IMR-90 (cell line): Measurements from ENCODE around the gene VAV3. TPM values are rescaled to one million over a fixed set of nuclear protein-coding genes. Genes with fewer than 3 reads are reported as not detected.

Experiments used
- ATAC-seq: fragments of 200-7000 bp; cut with Tn5 transposase; 2 replicates; pipeline ENCODE4 v1.9.1; 2020; ENCODE audit warnings: low read depth, mild to moderate bottlenecking, moderate library complexity
- BruUV-seq: library from RNA; stranded (reverse); fragments of 400-500 nt; replicated peaks from 2 replicates; lab custom pipeline; 2021; lab: Mats Ljungman, UMichigan
- CTCF ChIA-PET: fragments of 300-600 bp; formaldehyde crosslinking; extraction: SDS; loops from one replicate; lab custom pipeline; 2021; ENCODE audit warnings: antibody characterized with exemption; lab: Yijun Ruan, JAX
- POLR2A ChIA-PET: fragments of 300-600 bp; sonication (Branson Sonifier 250); formaldehyde crosslinking; loops from one replicate; lab custom pipeline; 2022; ENCODE audit warnings: antibody characterized with exemption; ENCODE audit not compliant: unreplicated experiment; lab: Charles Lee
- DNase-seq: peaks from one replicate; pipeline ENCODE4 v3.0.0; 2013
- H2AFZ ChIP-seq: replicated peaks from 2 replicates; pipeline ENCODE3; 2013; ENCODE audit warnings: low read length, mild to moderate bottlenecking; ENCODE audit not compliant: poor library complexity
- H2AK5ac ChIP-seq: 2 replicates; pipeline ENCODE4 v1.6.1; 2013; ENCODE audit warnings: low read depth, low read length, inconsistent platforms
- H2AK9ac ChIP-seq: replicated peaks from 2 replicates; pipeline ENCODE3; 2013; ENCODE audit warnings: mild to moderate bottlenecking, low read depth, low read length, moderate library complexity; ENCODE audit not compliant: poor library complexity
- H2BK120ac ChIP-seq: 2 replicates; pipeline ENCODE4 v1.6.1; 2013; ENCODE audit warnings: low read depth, low read length, inconsistent platforms
- H2BK15ac ChIP-seq: 3 replicates; pipeline ENCODE4 v1.6.1; 2013; ENCODE audit warnings: low read depth, low read length, inconsistent platforms
- H2BK20ac ChIP-seq: 2 replicates; pipeline ENCODE4 v1.6.1; 2013; ENCODE audit warnings: low read depth, mild to moderate bottlenecking, inconsistent platforms, low read length, moderate library complexity
- H2BK5ac ChIP-seq: 2 replicates; pipeline ENCODE4 v1.6.1; 2013; ENCODE audit warnings: mild to moderate bottlenecking, low read depth, low read length, inconsistent platforms; ENCODE audit not compliant: poor library complexity, severe bottlenecking
- H3K14ac ChIP-seq: replicated peaks from 2 replicates; pipeline ENCODE4 v1.6.1; 2013; ENCODE audit warnings: low read depth, low read length, inconsistent platforms
- H3K18ac ChIP-seq: 2 replicates; pipeline ENCODE4 v1.6.1; 2013; ENCODE audit warnings: low read depth, low read length, control low read depth
- H3K23ac ChIP-seq: 2 replicates; pipeline ENCODE4 v1.6.1; 2013; ENCODE audit warnings: low read depth, low read length, inconsistent platforms
- H3K27ac ChIP-seq: 2 replicates; pipeline ENCODE4 v1.5.1; 2013; ENCODE audit warnings: mild to moderate bottlenecking, control low read depth, low read length; ENCODE audit not compliant: insufficient read depth
- H3K27me3 ChIP-seq: 2 replicates; pipeline ENCODE4 v1.6.1; 2013; ENCODE audit warnings: low read length; ENCODE audit not compliant: control insufficient read depth, insufficient read depth
- H3K36me3 ChIP-seq: 2 replicates; pipeline ENCODE4 v1.6.1; 2013; ENCODE audit warnings: low read length, mixed read lengths; ENCODE audit not compliant: control insufficient read depth, insufficient read depth
- H3K4ac ChIP-seq: 2 replicates; pipeline ENCODE4 v1.6.1; 2013; ENCODE audit warnings: low read depth, low read length, inconsistent platforms
- H3K4me1 ChIP-seq: 2 replicates; pipeline ENCODE4 v1.6.1; 2013; ENCODE audit warnings: low read length, mixed read lengths; ENCODE audit not compliant: control insufficient read depth, insufficient read depth
- H3K4me2 ChIP-seq: 2 replicates; pipeline ENCODE4 v1.6.1; 2013; ENCODE audit warnings: low read depth, mild to moderate bottlenecking, control low read depth, low read length, moderate library complexity
- H3K4me3 ChIP-seq: 2 replicates; pipeline ENCODE4 v1.5.1; 2013; ENCODE audit warnings: low read depth, mild to moderate bottlenecking, control low read depth, low read length, moderate library complexity; ENCODE audit not compliant: insufficient read depth
- H3K56ac ChIP-seq: 2 replicates; pipeline ENCODE4 v1.6.1; 2013; ENCODE audit warnings: low read length, inconsistent platforms; ENCODE audit not compliant: insufficient read depth; ENCODE audit errors: extremely low read depth
- H3K79me1 ChIP-seq, 2 experiments: 2 replicates each; pipeline ENCODE4 v1.6.1; 2013; ENCODE audit warnings: low read length in 2 of 2, inconsistent platforms in 1 of 2, low read depth in 1 of 2
- H3K9ac ChIP-seq: 2 replicates; pipeline ENCODE4 v1.6.1; 2013; ENCODE audit warnings: low read depth, low read length, control low read depth
- H3K9me1 ChIP-seq: 2 replicates; pipeline ENCODE4 v1.6.1; 2013; ENCODE audit warnings: low read length, inconsistent platforms; ENCODE audit not compliant: insufficient read depth
- H3K9me3 ChIP-seq: 2 replicates; pipeline ENCODE4 v1.6.1; 2013; ENCODE audit warnings: low read length; ENCODE audit not compliant: control insufficient read depth, insufficient read depth
- H4K20me1 ChIP-seq: 2 replicates; pipeline ENCODE4 v1.6.1; 2013; ENCODE audit warnings: low read length, inconsistent platforms; ENCODE audit not compliant: insufficient read depth
- H4K5ac ChIP-seq: 2 replicates; pipeline ENCODE4 v1.6.1; 2013; ENCODE audit warnings: mild to moderate bottlenecking, low read depth, low read length, control low read depth
- H4K8ac ChIP-seq, 2 experiments: 2 replicates each; pipeline ENCODE4 v1.6.1; 2013; ENCODE audit warnings: low read depth in 2 of 2, low read length in 2 of 2, control low read depth in 1 of 2, inconsistent platforms in 1 of 2
- H4K91ac ChIP-seq: 2 replicates; pipeline ENCODE4 v1.6.1; 2013; ENCODE audit warnings: low read depth, low read length, inconsistent platforms; ENCODE audit not compliant: insufficient read depth
- CEBPB ChIP-seq: IDR thresholded peaks from 2 replicates; pipeline ENCODE4 v1.6.1; 2012; ENCODE audit warnings: low read depth, low read length, improper control_type of control experiment
- CHD1 ChIP-seq: IDR thresholded peaks from 2 replicates; pipeline ENCODE4 v1.6.1; 2012; ENCODE audit warnings: low read depth, low read length, improper control_type of control experiment
- CTCF ChIP-seq: conservative IDR thresholded peaks from 2 replicates; pipeline ENCODE4 v1.5.1; 2012; ENCODE audit warnings: mild to moderate bottlenecking, low read depth, low read length, improper control_type of control experiment
- MAZ ChIP-seq: IDR thresholded peaks from 2 replicates; pipeline ENCODE4 v1.6.1; 2012; ENCODE audit warnings: low read depth, mild to moderate bottlenecking, low read length, improper control_type of control experiment, moderate library complexity, borderline replicate concordance
- MXI1 ChIP-seq: IDR thresholded peaks from 2 replicates; pipeline ENCODE4 v1.6.1; 2012; ENCODE audit warnings: low read depth, mild to moderate bottlenecking, low read length, moderate library complexity, borderline replicate concordance
- NFE2L2 ChIP-seq: fragments of 150-350 bp; IDR thresholded peaks from 2 replicates; pipeline ENCODE4 v1.6.1; 2016; ENCODE audit warnings: low read depth, mild to moderate bottlenecking, low read length
- RCOR1 ChIP-seq: IDR thresholded peaks from 2 replicates; pipeline ENCODE4 v1.6.1; 2012; ENCODE audit warnings: mild to moderate bottlenecking, low read length, improper control_type of control experiment; ENCODE audit not compliant: insufficient replicate concordance
- WGBS, 2 experiments: methylation state at CpG; one replicate each; pipeline versions ENCODE4 v1.1.5 to v1.1.7; 2013; ENCODE audit warnings: missing lambda C conversion rate in 2 of 2; ENCODE audit not compliant: insufficient read length in 1 of 2; ENCODE audit errors: extremely low coverage in 2 of 2; 5-methylcytosine and 5-hydroxymethylcytosine counted together
- dilution Hi-C: fragments of 300-500 bp; cut with HindIII; formaldehyde crosslinking; loops from one replicate; pipeline ENCODE4 v1.14.3; 2018; ENCODE audit warnings: low sequenced_read_pairs; ENCODE audit not compliant: unreplicated experiment
- in situ Hi-C: fragments of 300-500 bp; cut with MboI; formaldehyde crosslinking; loops from 3 replicates; pipeline ENCODE4 v1.14.3; 2019; ENCODE audit warnings: low sequenced_read_pairs, inconsistent platforms, mixed read lengths
- intact Hi-C: fragments of 100-400 bp; cut with micrococcal nuclease; formaldehyde crosslinking; loops from 2 replicates; pipeline ENCODE4 v1.10.0; 2022
- polyA plus RNA-seq, 3 experiments: library from polyadenylated mRNA; depleted of rRNA; stranded (reverse); fragments of >200 nt; gene quantifications; 2 replicates each; pipeline ENCODE4 v1.2.3, GENCODE V29; 2012; ENCODE audit warnings: low replicate concordance in 1 of 3
- total RNA-seq: library from RNA; depleted of rRNA; stranded (reverse); fragments of >200 nt; gene quantifications from 2 replicates; pipeline ENCODE4 v1.2.3, GENCODE V29; 2012
- TF ChIP-seq, protein P1 (sequence below): fragments of 150-350 bp; IDR thresholded peaks from 2 replicates; pipeline ENCODE4 v1.6.1; 2016; ENCODE audit warnings: low read depth, mild to moderate bottlenecking, low read length, moderate library complexity, borderline replicate concordance
- TF ChIP-seq, protein P2 (sequence below): fragments of 150-350 bp; IDR thresholded peaks from 2 replicates; pipeline ENCODE4 v1.6.1; 2017; ENCODE audit warnings: mild to moderate bottlenecking, antibody characterized with exemption, low read length, low read depth

Gene VAV3
- total and polyA plus RNA-seq, 2 of the 4 experiments (the other 2 are of a cell fraction), result 0.12 to 0.18 TPM

GRCh38 chr1:107678993-107679392, 286.0 kb downstream of the VAV3 start:
- Histone ChIP-seq H3K23ac (no peak overlapping the region), H4K5ac (no peak overlapping the region), H3K56ac (no peak overlapping the region), H3K4me2 (no peak overlapping the region), H3K4me3 (no peak overlapping the region), H3K14ac (no peak overlapping the region), H2BK5ac (no peak overlapping the region), H3K4me1 (no peaks in the 10 kb centered on the region), H2BK15ac (no peak overlapping the region), H3K9ac (no peak overlapping the region), H2AK9ac (no peak overlapping the region), H2AK5ac (no peak overlapping the region), H2AFZ (no peak overlapping the region), H3K79me1 (no peaks in the 10 kb centered on the region), H3K36me3 (no peaks in the 10 kb centered on the region), H4K20me1 (no peaks in the 10 kb centered on the region), H2BK20ac (no peak overlapping the region), H3K9me3 (no peaks in the 10 kb centered on the region), H3K9me1 (no peaks in the 10 kb centered on the region), H4K91ac (no peak overlapping the region), H3K4ac (no peak overlapping the region), H3K18ac (no peak overlapping the region), H2BK120ac (no peak overlapping the region), H3K27me3 (no peaks in the 10 kb centered on the region), H4K8ac (no peak overlapping the region), H3K27ac (no peak overlapping the region)
- no CpG with 5 or more reads among the region's 2 CpGs for WGBS, 2 experiments
- no TSS peak for BruUV-seq
- TF ChIP-seq RCOR1 (no peak), CHD1 (no peak), MAZ (no peak), MXI1 (no peak), CEBPB (no peak), NFE2L2 (no peak), CTCF (no peak)
- TF ChIP-seq, protein P1, sequence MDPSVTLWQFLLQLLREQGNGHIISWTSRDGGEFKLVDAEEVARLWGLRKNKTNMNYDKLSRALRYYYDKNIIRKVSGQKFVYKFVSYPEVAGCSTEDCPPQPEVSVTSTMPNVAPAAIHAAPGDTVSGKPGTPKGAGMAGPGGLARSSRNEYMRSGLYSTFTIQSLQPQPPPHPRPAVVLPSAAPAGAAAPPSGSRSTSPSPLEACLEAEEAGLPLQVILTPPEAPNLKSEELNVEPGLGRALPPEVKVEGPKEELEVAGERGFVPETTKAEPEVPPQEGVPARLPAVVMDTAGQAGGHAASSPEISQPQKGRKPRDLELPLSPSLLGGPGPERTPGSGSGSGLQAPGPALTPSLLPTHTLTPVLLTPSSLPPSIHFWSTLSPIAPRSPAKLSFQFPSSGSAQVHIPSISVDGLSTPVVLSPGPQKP, result no peak
- TF ChIP-seq, protein P2, sequence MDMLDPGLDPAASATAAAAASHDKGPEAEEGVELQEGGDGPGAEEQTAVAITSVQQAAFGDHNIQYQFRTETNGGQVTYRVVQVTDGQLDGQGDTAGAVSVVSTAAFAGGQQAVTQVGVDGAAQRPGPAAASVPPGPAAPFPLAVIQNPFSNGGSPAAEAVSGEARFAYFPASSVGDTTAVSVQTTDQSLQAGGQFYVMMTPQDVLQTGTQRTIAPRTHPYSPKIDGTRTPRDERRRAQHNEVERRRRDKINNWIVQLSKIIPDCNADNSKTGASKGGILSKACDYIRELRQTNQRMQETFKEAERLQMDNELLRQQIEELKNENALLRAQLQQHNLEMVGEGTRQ, result no peak
- ChIA-PET POLR2A (no interaction called here), CTCF (no interaction called here)
- dilution Hi-C loops, result no loop called here
- DNase-seq (no peak), ATAC-seq (no peak)
- intact Hi-C loops, result no loop called here
- in situ Hi-C loops, result no loop called here
